ENCODE measurements around the gene PPP1R3F.

PPP1R3F gene

DNA sequence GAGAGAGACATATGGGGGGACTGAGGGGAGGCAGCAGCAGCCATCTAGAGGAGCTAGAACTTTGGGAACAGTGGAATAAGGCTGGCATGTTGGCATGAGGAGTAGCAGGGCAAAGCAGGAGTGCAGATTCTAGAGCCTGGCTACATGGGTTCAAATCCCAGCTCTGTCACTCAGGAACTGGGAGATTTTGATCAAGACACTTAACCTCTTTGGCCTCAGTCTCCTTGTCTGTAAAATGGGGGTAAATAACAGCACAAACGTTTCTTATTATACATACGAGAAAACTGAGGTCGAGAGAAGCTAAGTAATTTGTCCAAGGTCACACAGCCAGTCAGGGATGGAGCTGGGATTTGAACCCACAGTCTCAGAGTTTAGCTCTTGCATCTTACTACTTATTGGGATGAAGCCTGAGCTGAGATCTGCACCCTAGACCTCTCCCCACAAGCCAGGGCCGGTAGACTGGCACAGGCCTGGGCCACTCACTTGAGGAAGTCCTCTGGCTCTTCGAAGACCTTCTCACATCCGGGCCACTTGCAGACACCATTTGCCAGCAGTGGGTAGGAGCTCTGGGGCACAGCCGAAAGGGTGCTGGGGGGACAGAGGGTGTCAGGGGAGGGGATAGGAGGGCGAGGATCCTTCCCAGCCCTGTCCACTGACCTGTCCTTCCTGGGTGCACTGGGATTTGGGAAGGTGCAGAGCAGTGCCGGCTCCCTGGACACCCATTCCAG lies 13.2 kb upstream of the PPP1R3F start:
- DNase-seq (ENCODE audit: insufficient read length, low spot score), result no peak
- TF ChIP-seq CTCF (IDR thresholded peaks at IDR 0.05; ENCODE audit: insufficient read depth, missing control alignments), result no peak
- FAIRE-seq, result no peak

DNA sequence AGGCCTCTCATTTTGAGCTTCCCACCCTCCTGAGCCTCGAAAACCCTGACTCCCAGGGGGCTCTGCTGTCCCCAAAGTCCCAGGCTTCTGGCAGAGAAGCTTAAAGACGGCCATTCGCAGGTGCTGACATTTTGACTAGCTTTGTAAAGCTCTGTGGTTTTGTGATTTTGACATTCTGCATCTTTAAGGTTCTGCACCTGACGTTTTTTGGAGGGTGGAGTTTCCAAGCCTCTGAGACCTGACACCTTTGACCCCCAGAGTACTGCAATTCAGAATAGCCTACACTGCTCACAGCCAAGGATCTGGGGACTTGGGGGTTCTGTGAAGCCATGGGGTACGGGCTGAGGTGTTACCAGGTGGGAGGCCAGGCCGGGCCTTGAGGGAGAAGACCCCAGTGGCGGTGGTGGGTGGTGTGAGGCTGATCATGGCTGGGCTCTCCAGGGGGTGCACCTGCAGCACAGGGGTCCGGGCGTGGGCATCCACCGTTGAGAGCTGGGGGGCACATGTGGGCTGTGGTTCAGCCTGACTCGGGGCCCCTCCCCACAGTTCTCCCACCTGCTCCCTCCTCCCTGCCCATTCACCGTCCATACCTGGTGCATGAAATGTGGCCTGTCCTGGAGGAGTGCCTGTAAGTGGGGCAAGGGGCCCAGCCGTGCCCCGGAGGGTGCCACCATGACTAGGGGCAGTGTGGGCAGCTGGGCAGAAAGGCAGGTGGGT lies 12.4 kb upstream of the PPP1R3F start:
- FAIRE-seq (no peak), DNase-seq (ENCODE audit: insufficient read length, low spot score) (no peak)
- no peak for TF ChIP-seq CTCF (IDR thresholded peaks at IDR 0.05; ENCODE audit: insufficient read depth, missing control alignments)

GRCh38 chrX:49257846-49258748 lies 11.5 kb upstream of the PPP1R3F start:
- DNase-seq (ENCODE audit: insufficient read length, low spot score) (no peak), FAIRE-seq (no peak)
- no peak for TF ChIP-seq CTCF (IDR thresholded peaks at IDR 0.05; ENCODE audit: insufficient read depth, missing control alignments)

- DNase-seq (ENCODE audit: insufficient read length, low spot score), result no peak
- FAIRE-seq, result no peak
- no peak for TF ChIP-seq CTCF (IDR thresholded peaks at IDR 0.05; ENCODE audit: insufficient read depth, missing control alignments)
Observed at GRCh38 chrX:49258749-49259124, 10.9 kb upstream of the PPP1R3F start.

GRCh38 chrX:49260221-49260985 lies 9.2 kb upstream of the PPP1R3F start:
- no peak for TF ChIP-seq CTCF (IDR thresholded peaks at IDR 0.05; ENCODE audit: insufficient read depth, missing control alignments)
- FAIRE-seq (no peak), DNase-seq (ENCODE audit: insufficient read length, low spot score) (no peak)

GRCh38 chrX:49262603-49263002 lies 7.0 kb upstream of the PPP1R3F start:
- FAIRE-seq, result no peak

More at GRCh38 chrX:49262603-49263002, 7.0 kb upstream of the PPP1R3F start:
- TF ChIP-seq CTCF (IDR thresholded peaks at IDR 0.05; ENCODE audit: insufficient read depth, missing control alignments), result no peak
- no peak for DNase-seq (ENCODE audit: insufficient read length, low spot score)

All from D721Med (cell line).